Motor neuron (in vitro differentiated cells): ENCODE measurements around the gene PRKCE. TPM values are rescaled to one million over a fixed set of nuclear protein-coding genes. Genes with fewer than 3 reads are reported as not detected.

Source experiments
- ATAC-seq, 8 experiments: fragments of 200-7000 bp; cut with Tn5 transposase; replicated peaks in 6 of 8; 2 replicates each; pipeline ENCODE4 v1.8.0; 2021; ENCODE audit warnings: mild to moderate bottlenecking in 8 of 8, moderate library complexity in 8 of 8
- H3K27ac ChIP-seq, 2 donors: fragments of 250-450 bp; sonication (Bioruptor Pico); 2 replicates each; pipeline ENCODE4 v1.9.0; 2021; ENCODE audit warnings: antibody characterized with exemption in 2 of 2, mild to moderate bottlenecking in 2 of 2, moderate library complexity in 1 of 2
- H3K4me1 ChIP-seq, 2 donors: fragments of 250-450 bp; sonication (Bioruptor Pico); replicated peaks in 1 of 2; 2 replicates each; pipeline ENCODE4 v1.6.1; 2021; ENCODE audit warnings: antibody characterized with exemption in 2 of 2, mild to moderate bottlenecking in 2 of 2, moderate library complexity in 1 of 2
- H3K4me3 ChIP-seq, 5 donors: fragments of 250-450 bp; sonication (Bioruptor Pico); 2 replicates each; pipeline ENCODE4 v1.9.0; 2021; ENCODE audit warnings: antibody characterized with exemption in 5 of 5, mild to moderate bottlenecking in 5 of 5, moderate library complexity in 4 of 5
- WGBS, 10 experiments: fragments of 450-650 bp; shearing (Covaris generic); methylation state at CpG; one replicate each; pipeline ENCODE4 v1.0.0; 2022; 5-methylcytosine and 5-hydroxymethylcytosine counted together
- in situ Hi-C, 9 experiments: fragments of 400-800 bp; cut with MboI; loops; one replicate each; pipeline ENCODE4 v1.15.0; 2021; ENCODE audit warnings: low sequenced_read_pairs in 9 of 9, low pct_unique_long_range_greater_than_20kb in 2 of 9; ENCODE audit not compliant: unreplicated experiment in 9 of 9
- total RNA-seq, 8 experiments: library from RNA; unstranded; fragments of 300-600 nt; gene quantifications; 2 replicates each; pipeline versions ENCODE4 v1.2.3 to v1.2.4, GENCODE V29; 2022

Gene PRKCE
- total RNA-seq, 8 experiments from 2014 or later, result 7.3 to 23.0 (median 14.7) TPM

DNA sequence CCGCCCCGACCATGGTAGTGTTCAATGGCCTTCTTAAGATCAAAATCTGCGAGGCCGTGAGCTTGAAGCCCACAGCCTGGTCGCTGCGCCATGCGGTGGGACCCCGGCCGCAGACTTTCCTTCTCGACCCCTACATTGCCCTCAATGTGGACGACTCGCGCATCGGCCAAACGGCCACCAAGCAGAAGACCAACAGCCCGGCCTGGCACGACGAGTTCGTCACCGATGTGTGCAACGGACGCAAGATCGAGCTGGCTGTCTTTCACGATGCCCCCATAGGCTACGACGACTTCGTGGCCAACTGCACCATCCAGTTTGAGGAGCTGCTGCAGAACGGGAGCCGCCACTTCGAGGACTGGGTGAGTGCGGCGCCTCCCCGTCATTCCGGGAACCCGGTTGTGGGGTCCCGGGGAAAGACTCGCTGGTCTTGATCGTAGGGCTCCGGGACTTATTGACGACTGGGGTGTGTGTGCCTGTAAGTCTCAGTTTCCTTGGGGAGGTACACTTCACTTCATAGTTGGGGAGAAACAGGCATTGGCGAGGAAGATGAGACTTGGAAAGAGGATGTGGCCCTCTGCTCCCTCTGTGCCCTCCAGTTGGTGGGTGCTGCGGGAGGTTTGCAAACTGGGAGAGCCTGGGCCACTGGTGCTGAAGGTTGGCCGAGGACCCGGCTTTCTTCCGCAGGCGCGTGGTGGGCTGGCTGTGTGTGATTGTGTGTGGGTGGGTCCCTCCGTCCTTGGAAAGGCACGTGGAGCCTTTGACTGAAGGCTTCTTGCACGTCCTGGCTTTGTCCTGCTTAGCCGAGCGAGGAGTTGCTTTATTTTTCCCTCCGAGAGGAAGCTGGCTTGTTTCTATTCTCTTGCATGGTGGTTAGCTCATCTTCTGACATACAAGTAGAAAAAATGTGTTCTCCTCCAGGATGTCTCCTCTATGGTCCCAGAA, 886 bp downstream of the PRKCE start:
- in situ Hi-C loops, result loop anchor here in 1 of 9 experiments (10.0 to 25.0 kb wide), 2 partner anchors 110 to 282 kb away; no protein-coding TSS in a partner anchor
- peak in 4 of 8 experiments; percentile 2 to 17 (median 14) for ATAC-seq
- peaks cover 16 to 30% of the 10 kb centered on the region in 2 donors for H3K4me1 ChIP-seq
- no peak overlapping the region for H3K27ac ChIP-seq
- H3K4me3 ChIP-seq, result peak overlapping the region; percentile 74 to 91 (median 83)
- WGBS, 10 experiments, result 0 to 17% (median 2%) methylated on average over 1 to 29 of the region's 53 CpGs; no CpG with 5 or more reads in 2 of the 10 experiments

- 20 to 68% (median 46%) methylated on average over 2 to 5 of the region's 5 CpGs for WGBS, 10 experiments
- no peak for ATAC-seq
These were observed 1.8 kb downstream of the PRKCE start for GRCh38 chr2:45653122-45653913.

DNA sequence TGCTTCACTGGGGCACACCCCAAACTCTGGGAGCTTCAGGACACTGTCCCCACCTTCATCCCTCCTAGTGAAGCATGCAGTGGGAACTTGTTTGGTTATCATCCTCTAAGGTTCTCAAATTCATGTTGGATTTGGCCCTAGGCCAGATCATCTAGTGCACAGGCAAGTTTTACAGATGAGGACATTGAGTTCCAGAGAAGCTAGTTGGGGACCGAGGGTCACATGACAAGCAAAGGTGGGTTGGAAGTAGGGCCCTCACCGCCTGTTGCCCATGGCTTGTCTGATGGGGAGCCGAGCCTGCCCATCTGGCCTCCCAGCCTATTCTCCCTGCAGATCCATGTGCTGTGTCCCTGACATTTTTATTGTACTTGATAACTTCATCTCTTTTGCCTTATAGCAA, 2.8 kb downstream of the PRKCE start:
- Histone ChIP-seq H3K27ac (no peak overlapping the region), H3K4me3 (no peak overlapping the region), H3K4me1 (peaks cover 14 to 26% of the 10 kb centered on the region in 2 donors)
- no peak for ATAC-seq
- in situ Hi-C loops, result loop anchor here in 1 of 9 experiments (10.0 to 25.0 kb wide), 2 partner anchors 108 to 281 kb away; no protein-coding TSS in a partner anchor
- WGBS, 10 experiments, result 67 to 100% (median 81%) methylated on average over 1 to 3 of the region's 3 CpGs; no CpG with 5 or more reads in 6 of the 10 experiments

More at GRCh38 chr2:45653122-45653913, 1.8 kb downstream of the PRKCE start:
- in situ Hi-C loops, result loop anchor here in 1 of 9 experiments (10.0 to 25.0 kb wide), 2 partner anchors 109 to 281 kb away; no protein-coding TSS in a partner anchor
- Histone ChIP-seq H3K4me1 (peaks cover 16 to 27% of the 10 kb centered on the region in 2 donors), H3K4me3 (peak overlapping the region; percentile 74 to 91 (median 83)), H3K27ac (no peak overlapping the region)

- 57 to 100% (median 83%) methylated on average over 1 to 2 of the region's 2 CpGs; no CpG with 5 or more reads in 5 of the 10 experiments for WGBS, 10 experiments
- H3K4me1 ChIP-seq, result peaks cover 0 to 3% of the 10 kb centered on the region in 2 donors
- H3K27ac ChIP-seq, result no peak overlapping the region
- H3K4me3 ChIP-seq, result no peak overlapping the region
- in situ Hi-C loops, result loop anchor here in 1 of 9 experiments (25.0 kb wide), 1 partner anchor 100 kb away; no protein-coding TSS in a partner anchor
- ATAC-seq, result no peak
These were observed 10.4 kb downstream of the PRKCE start for GRCh38 chr2:45661828-45662227.

DNA sequence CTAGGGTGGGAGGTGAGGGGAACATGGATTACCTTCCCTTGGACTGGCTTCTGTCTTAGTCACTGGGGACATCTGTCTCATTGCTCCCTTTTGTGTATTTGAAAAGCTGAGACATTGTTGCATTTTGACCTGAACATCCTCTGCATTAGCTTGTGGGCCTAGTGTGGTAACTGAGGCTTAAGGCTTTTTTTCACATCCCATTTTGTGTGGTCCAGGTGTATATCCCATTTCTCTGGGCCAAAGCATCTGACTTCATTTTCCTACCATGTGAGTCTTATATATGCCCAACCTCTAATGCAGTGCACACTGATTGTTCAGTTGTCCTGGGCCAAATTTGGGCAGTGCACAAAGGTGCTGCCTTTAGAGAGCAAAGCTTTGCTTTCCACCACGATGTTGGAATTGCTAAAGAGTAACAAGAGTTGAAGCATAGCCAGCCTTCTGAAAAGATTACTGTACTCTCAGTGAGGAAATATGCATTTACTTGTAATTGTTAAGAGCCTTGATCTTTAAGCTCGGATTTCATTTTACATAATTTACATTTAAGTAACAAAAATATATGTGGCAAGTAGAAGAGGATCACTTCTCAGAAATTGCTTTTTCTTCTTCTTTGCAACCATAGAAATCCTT, 13.3 kb downstream of the PRKCE start:
- Histone ChIP-seq H3K27ac (no peak overlapping the region), H3K4me3 (no peak overlapping the region), H3K4me1 (no peaks in the 10 kb centered on the region)
- WGBS, 10 experiments, result 0 to 92% (median 53%) methylated on average over 1 to 2 of the region's 2 CpGs; no CpG with 5 or more reads in 1 of the 10 experiments
- in situ Hi-C loops, result loop anchor here in 1 of 9 experiments (25.0 kb wide), 1 partner anchor 98 kb away; no protein-coding TSS in a partner anchor
- peak in 3 of 8 experiments; percentile 77 to 90 (median 88) for ATAC-seq

GRCh38 chr2:45668509-45668908, 17.0 kb downstream of the PRKCE start:
- no peak overlapping the region for H3K4me3 ChIP-seq
- no peak for ATAC-seq
- 80 to 100% (median 92%) methylated on average over 1 to 7 of the region's 7 CpGs; no CpG with 5 or more reads in 2 of the 10 experiments for WGBS, 10 experiments
- in situ Hi-C loops, result loop anchor here in 1 of 9 experiments (25.0 kb wide), 1 partner anchor 94 kb away; no protein-coding TSS in a partner anchor
- no peak overlapping the region for H3K27ac ChIP-seq
- H3K4me1 ChIP-seq, result no peaks in the 10 kb centered on the region

- Histone ChIP-seq H3K27ac (no peak overlapping the region), H3K4me3 (no peak overlapping the region), H3K4me1 (no peaks in the 10 kb centered on the region)
- 50 to 87% (median 72%) methylated on average over 1 to 7 of the region's 7 CpGs; no CpG with 5 or more reads in 1 of the 10 experiments for WGBS, 10 experiments
- in situ Hi-C loops, result loop anchor here in 1 of 9 experiments (25.0 kb wide), 1 partner anchor 93 kb away; no protein-coding TSS in a partner anchor
- ATAC-seq, result no peak
These were observed 17.6 kb downstream of the PRKCE start for GRCh38 chr2:45669032-45669486.

DNA sequence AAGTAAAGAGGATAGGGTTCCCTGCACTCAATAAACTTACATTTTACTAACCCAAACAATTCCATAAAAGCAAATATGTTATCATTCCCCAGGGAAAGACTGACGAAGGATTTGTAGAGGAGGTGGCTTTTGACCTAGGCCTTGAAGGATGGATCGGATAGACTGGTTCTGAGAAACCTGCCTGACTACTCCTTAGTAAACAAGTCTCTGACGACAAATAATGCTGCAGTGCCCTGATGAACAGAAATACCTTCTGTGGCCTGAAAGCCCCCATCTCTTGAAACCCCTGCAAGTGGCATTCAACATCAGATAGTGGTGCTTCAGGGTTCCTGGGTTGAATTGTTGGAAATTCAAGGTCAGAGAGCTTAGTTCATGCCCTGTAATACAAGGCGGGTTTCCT, 19.2 kb downstream of the PRKCE start:
- in situ Hi-C loops, result loop anchor here in 1 of 9 experiments (25.0 kb wide), 1 partner anchor 92 kb away; no protein-coding TSS in a partner anchor
- Histone ChIP-seq H3K4me1 (peaks cover 9 to 16% of the 10 kb centered on the region in 2 donors), H3K27ac (no peak overlapping the region), H3K4me3 (no peak overlapping the region)
- no peak for ATAC-seq
- 80 to 100% (median 94%) methylated on average over 1 to 4 of the region's 4 CpGs; no CpG with 5 or more reads in 3 of the 10 experiments for WGBS, 10 experiments

DNA sequence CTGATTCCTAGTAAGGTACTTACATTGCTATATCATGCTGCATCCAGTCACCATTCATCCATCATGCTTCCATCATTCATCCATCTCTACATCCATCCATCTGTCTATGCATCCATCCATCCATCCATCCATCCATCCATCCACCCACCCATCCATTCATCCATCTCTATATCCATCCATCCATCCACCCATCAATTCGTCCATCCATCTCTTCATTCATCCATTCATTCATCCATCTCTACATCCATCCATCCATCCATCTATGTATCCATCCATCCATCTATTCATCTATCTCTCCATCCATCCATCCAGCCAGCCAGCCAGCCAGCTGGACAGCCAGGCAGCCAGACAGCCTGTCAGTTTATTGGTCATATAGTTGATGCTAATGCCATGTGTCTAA, 20.7 kb downstream of the PRKCE start:
- Histone ChIP-seq H3K27ac (no peak overlapping the region), H3K4me3 (no peak overlapping the region), H3K4me1 (peaks cover 11 to 19% of the 10 kb centered on the region in 2 donors)
- 86 to 100% (median 100%) methylated on average over 1 of the region's 1 CpG; no CpG with 5 or more reads in 3 of the 10 experiments for WGBS, 10 experiments
- in situ Hi-C loops, result loop anchor here in 1 of 9 experiments (25.0 kb wide), 1 partner anchor 90 kb away; no protein-coding TSS in a partner anchor
- no peak for ATAC-seq

DNA sequence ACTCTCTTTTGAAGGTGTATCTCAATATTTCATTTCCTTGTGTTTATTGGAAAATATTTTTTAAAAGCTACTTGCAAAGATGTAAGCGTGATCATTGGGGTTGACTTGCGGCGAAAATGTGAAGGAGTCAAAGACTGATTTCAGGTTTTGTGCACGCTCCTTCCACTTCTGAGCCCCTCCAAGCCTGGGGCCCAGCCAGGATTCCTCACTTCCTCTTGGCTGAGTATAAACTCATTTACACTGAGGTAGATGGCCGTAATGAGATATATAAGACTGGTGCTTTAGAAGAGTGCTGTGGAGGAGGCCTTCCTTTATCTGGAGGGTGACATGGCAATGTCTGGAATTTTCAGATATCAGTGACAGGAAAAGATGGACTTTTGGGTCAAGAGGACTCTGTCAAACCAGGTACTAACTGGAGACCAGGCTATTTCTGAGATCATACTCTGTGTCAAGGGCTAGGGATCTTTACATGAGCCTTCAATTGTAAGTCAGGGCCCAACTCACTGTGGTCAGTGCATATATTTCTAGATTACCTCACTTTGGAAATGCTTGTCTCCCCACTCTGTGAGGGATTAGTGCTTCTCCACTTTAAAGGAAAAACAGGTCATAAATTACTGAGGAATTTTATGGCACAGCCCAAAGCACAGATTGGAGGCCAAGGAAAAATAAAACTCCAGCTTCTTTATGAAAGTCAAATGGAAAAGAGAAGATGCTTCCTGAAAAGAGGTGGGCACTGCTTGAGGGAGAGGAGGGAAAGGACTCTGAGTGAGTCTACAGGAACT, 22.8 kb downstream of the PRKCE start:
- peak; percentile 14 to 63 (median 42) for ATAC-seq
- Histone ChIP-seq H3K4me3 (no peak overlapping the region), H3K27ac (no peak overlapping the region), H3K4me1 (peaks cover 11 to 19% of the 10 kb centered on the region in 2 donors)
- in situ Hi-C loops, result loop anchor here in 1 of 9 experiments (25.0 kb wide), 1 partner anchor 88 kb away; no protein-coding TSS in a partner anchor
- WGBS, 10 experiments, result 82 to 100% (median 96%) methylated on average over 1 to 5 of the region's 5 CpGs; no CpG with 5 or more reads in 1 of the 10 experiments

DNA sequence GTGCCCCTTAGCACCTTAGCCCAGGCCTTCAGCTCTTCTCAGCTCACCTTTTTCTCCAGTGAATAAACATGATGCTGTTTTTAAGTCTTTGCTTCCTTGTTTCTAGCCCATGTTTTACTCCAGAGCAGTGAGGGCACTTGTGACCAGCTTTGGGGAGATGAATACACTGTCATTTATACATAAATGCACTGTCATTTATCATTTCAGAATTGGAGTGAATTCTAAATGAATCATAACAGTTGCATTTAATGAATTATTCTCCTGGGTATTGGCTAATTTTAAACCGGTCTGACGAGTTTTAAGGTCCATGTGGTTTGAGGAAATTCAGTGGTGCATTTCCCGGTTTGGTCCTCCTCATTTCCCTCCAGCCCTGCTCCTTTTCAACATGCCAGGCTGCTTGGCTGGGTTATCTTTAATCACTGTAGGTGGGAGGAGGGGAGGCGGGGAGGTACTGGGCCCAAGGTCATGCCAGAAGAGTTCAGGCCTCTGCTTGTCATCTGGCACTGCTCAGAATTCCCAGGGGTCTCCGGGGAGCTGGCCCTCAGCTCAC, 23.9 kb downstream of the PRKCE start:
- 0 to 87% (median 49%) methylated on average over 1 to 5 of the region's 5 CpGs; no CpG with 5 or more reads in 4 of the 10 experiments for WGBS, 10 experiments
- ATAC-seq, result peak in 6 of 8 experiments; percentile 20 to 83 (median 66)
- in situ Hi-C loops, result no loop called here
- Histone ChIP-seq H3K4me3 (no peak overlapping the region), H3K27ac (no peak overlapping the region), H3K4me1 (peaks cover 11 to 19% of the 10 kb centered on the region in 2 donors)
